MCF 10A (cell line): Measurements from ENCODE around the gene ZNRD2. TPM values are rescaled to one million over a fixed set of nuclear protein-coding genes. Genes with fewer than 3 reads are reported as not detected.
A peak's percentile ranks its signal among the peaks of the same experiment; 100 is the strongest.

ENCODE experiments used
- BruUV-seq: library from RNA; stranded (reverse); fragments of 400-500 nt; replicated peaks from 2 replicates; lab custom pipeline; 2021; lab: Mats Ljungman, UMichigan
- CTCF ChIA-PET: fragments of 300-600 bp; sonication (Branson Sonifier 250); formaldehyde crosslinking; extraction: SDS; loops from one replicate; lab custom pipeline; 2021; ENCODE audit warnings: antibody characterized with exemption, inconsistent platforms; lab: Yijun Ruan, JAX
- POLR2A ChIA-PET: fragments of 300-600, 350-650 bp; sonication (Branson Sonifier 250); formaldehyde crosslinking; extraction: SDS; loops from one replicate; lab custom pipeline; 2020; ENCODE audit warnings: antibody characterized with exemption, inconsistent platforms; lab: Yijun Ruan, JAX
- DNase-seq: peaks from one replicate; pipeline ENCODE4 v3.0.0-alpha.2; 2018; ENCODE audit not compliant: unreplicated experiment
- H3K27ac Mint-ChIP-seq: one replicate; pipeline ENCODE4 v1.8.0; 2022; ENCODE audit warnings: mild to moderate bottlenecking, low read depth, mixed read lengths; ENCODE audit not compliant: unreplicated experiment
- H3K27me3 Mint-ChIP-seq: one replicate; pipeline ENCODE4 v1.8.0; 2022; ENCODE audit warnings: mixed read lengths; ENCODE audit not compliant: insufficient read depth, unreplicated experiment
- H3K36me3 Mint-ChIP-seq: one replicate; pipeline ENCODE4 v1.8.0; 2022; ENCODE audit warnings: mild to moderate bottlenecking, moderate library complexity, mixed read lengths; ENCODE audit not compliant: insufficient read depth, unreplicated experiment
- H3K4me1 Mint-ChIP-seq: one replicate; pipeline ENCODE4 v1.8.0; 2022; ENCODE audit warnings: mixed read lengths; ENCODE audit not compliant: insufficient read depth, unreplicated experiment
- H3K4me3 Mint-ChIP-seq: one replicate; pipeline ENCODE4 v1.8.0; 2022; ENCODE audit warnings: mild to moderate bottlenecking, moderate library complexity, mixed read lengths; ENCODE audit not compliant: unreplicated experiment
- H3K9me3 Mint-ChIP-seq: one replicate; pipeline ENCODE4 v1.8.0; 2022; ENCODE audit warnings: mixed read lengths; ENCODE audit not compliant: unreplicated experiment
- CTCF ChIP-seq: fragments of 200-600 bp; IDR thresholded peaks from one replicate; pipeline ENCODE4 v1.8.0; 2022; ENCODE audit warnings: antibody characterized with exemption, mild to moderate bottlenecking; ENCODE audit not compliant: unreplicated experiment
- intact Hi-C: fragments of 100-400 bp; cut with micrococcal nuclease; formaldehyde crosslinking; loops from 2 replicates; pipeline ENCODE4 v1.14.1; 2022
- total RNA-seq: library from RNA; stranded (reverse); gene quantifications from 2 replicates; pipeline ENCODE4 v1.2.3, GENCODE V29; 2022

The ZNRD2 gene
- total RNA-seq, 1 experiment from 2014 or later: 65.4 TPM

DNA sequence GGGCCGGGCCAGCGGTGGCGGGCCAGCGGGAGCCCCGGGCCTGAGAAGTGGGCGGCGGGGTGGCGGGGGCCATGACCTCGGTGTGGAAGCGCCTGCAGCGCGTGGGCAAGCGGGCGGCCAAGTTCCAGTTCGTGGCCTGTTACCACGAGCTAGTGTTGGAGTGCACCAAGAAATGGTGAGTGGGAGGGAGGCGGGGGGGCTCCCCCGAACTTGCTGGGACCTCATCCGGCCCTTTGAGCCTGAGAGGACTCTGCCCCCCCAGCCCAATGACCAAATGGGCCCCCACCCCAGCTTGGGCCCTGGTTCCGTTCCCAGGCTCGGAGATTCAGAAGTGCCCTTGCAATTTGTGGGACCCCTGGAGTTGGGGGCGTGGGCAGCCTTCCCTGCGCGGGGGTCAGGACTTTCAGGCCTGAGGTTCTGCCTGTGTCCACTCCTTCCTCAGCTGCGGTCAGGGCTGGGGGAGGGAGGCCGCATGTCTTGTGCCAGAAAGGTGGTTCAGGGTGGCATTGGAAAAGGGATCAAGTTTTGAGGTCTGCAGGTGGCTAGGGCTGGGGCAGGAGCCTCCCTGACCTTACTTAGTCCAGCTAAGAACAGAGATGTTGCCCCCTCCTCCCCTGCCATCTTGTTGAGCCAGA is 6.1 kb downstream of the ZNRD2 start:
- peaks cover 40% of the 10 kb centered on the region for H3K4me1 Mint-ChIP-seq
- no peak for TF ChIP-seq CTCF
- CTCF ChIA-PET: interaction anchor here (0.8 to 1.9 kb wide), 4 partner anchors 12 to 39 kb away, joined by 3 to 16 read pairs (median 5); partner anchors contain the start of gene PCNX3
- no peak for DNase-seq
- intact Hi-C loops: no loop called here
- H3K4me3 Mint-ChIP-seq: peak overlapping the region; percentile 97
- no peaks in the 10 kb centered on the region for H3K9me3 Mint-ChIP-seq
- POLR2A ChIA-PET: interaction anchor here (0.6 to 3.7 kb wide), 17 partner anchors 10 to 1306 kb away, joined by 3 to 60 read pairs (median 4); partner anchors contain the start of genes FRMD8, KCNK7, LTBP3 and MAP3K11
- H3K36me3 Mint-ChIP-seq: peaks cover 41% of the 10 kb centered on the region
- H3K27ac Mint-ChIP-seq: peak overlapping the region; percentile 90
- H3K27me3 Mint-ChIP-seq: no peaks in the 10 kb centered on the region
- BruUV-seq: no TSS peak

- CTCF ChIA-PET: interaction anchor here (0.6 to 1.9 kb wide), 6 partner anchors 11 to 66 kb away, joined by 3 to 16 read pairs (median 4); partner anchors contain the start of gene PCNX3
- no peaks in the 10 kb centered on the region for H3K27me3 Mint-ChIP-seq
- H3K4me3 Mint-ChIP-seq: peak overlapping the region; percentile 97
- H3K9me3 Mint-ChIP-seq: no peaks in the 10 kb centered on the region
- H3K36me3 Mint-ChIP-seq: peaks cover 42% of the 10 kb centered on the region
- H3K4me1 Mint-ChIP-seq: peaks cover 32% of the 10 kb centered on the region
- peak; percentile 88 for DNase-seq
- intact Hi-C loops: loop anchor here (1.0 kb wide), 1 partner anchor 38 kb away; the partner anchor contains the start of gene PCNX3
- TF ChIP-seq CTCF: no peak
- BruUV-seq: no TSS peak
- POLR2A ChIA-PET: interaction anchor here (0.6 to 3.7 kb wide), 18 partner anchors 10 to 1307 kb away, joined by 3 to 60 read pairs (median 4); partner anchors contain the start of genes CFL1, FOSL1, FRMD8 and KCNK7
- peak overlapping the region; percentile 90 for H3K27ac Mint-ChIP-seq
Observed at GRCh38 chr11:65576867-65577755, 6.8 kb downstream of the ZNRD2 start.

GRCh38 chr11:65577756-65578109 is 7.5 kb downstream of the ZNRD2 start:
- TF ChIP-seq CTCF: no peak
- CTCF ChIA-PET: interaction anchor here (1.9 kb wide), 2 partner anchors 16 to 37 kb away, joined by 10 to 16 read pairs; no protein-coding TSS in a partner anchor
- peaks cover 40% of the 10 kb centered on the region for H3K36me3 Mint-ChIP-seq
- POLR2A ChIA-PET: interaction anchor here (0.6 to 3.7 kb wide), 12 partner anchors 9 to 323 kb away, joined by 3 to 60 read pairs (median 5); partner anchors contain the start of genes CFL1, FOSL1, KCNK7 and MAP3K11
- peaks cover 28% of the 10 kb centered on the region for H3K4me1 Mint-ChIP-seq
- no peak for DNase-seq
- no TSS peak for BruUV-seq
- H3K27me3 Mint-ChIP-seq: no peaks in the 10 kb centered on the region
- no peaks in the 10 kb centered on the region for H3K9me3 Mint-ChIP-seq
- H3K27ac Mint-ChIP-seq: peak overlapping the region; percentile 90
- peak overlapping the region; percentile 97 for H3K4me3 Mint-ChIP-seq
- intact Hi-C loops: loop anchor here (1.0 kb wide), 1 partner anchor 38 kb away; the partner anchor contains the start of gene PCNX3
